GM12873 (cell line): ENCODE data around the gene FAM222B.
A peak's percentile ranks its signal among the peaks of the same experiment; 100 is the strongest.

ENCODE experiments used
- CTCF ChIP-seq: IDR thresholded peaks from 2 replicates; pipeline ENCODE4 v1.5.1; 2012; ENCODE audit warnings: low read depth, mild to moderate bottlenecking, moderate library complexity, low read length, control low read depth; ENCODE audit not compliant: insufficient read depth; ENCODE audit errors: missing control alignments

Gene FAM222B

GRCh38 chr17:28858801-28859355 lies 16.3 kb upstream of the FAM222B start:
- no peak for TF ChIP-seq CTCF

- TF ChIP-seq CTCF: no peak
These were observed 15.6 kb upstream of the FAM222B start for GRCh38 chr17:28857905-28858800.

GRCh38 chr17:28856028-28856574 lies 13.5 kb upstream of the FAM222B start:
- TF ChIP-seq CTCF: no peak

GRCh38 chr17:28855336-28855679 lies 12.7 kb upstream of the FAM222B start:
- TF ChIP-seq CTCF: no peak

GRCh38 chr17:28854457-28855335 lies 12.1 kb upstream of the FAM222B start, which contains the start of gene ERAL1:
Gene ERAL1 (plus strand): TSS chr17:28855016. CDS start chr17:28855035, 19 bp downstream.
- TF ChIP-seq CTCF: peak; percentile 10

- TF ChIP-seq CTCF: no peak
These were observed 10.7 kb upstream of the FAM222B start for GRCh38 chr17:28853295-28853694.
